ENCODE results near the gene JAM3. TPM values are rescaled to one million over a fixed set of nuclear protein-coding genes. Genes with fewer than 3 reads are reported as not detected.

Gene JAM3
- total and polyA plus RNA-seq, 2 of the 8 experiments (the other 6 are each of a cell fraction or from before 2014, with no cell fraction given) = 19.6 to 42.8 TPM

- TF ChIP-seq MAFK (IDR thresholded peaks at IDR 0.05; ENCODE audit: low read depth, low read length) = no peak
- TF ChIP-seq TAF7 (optimal IDR thresholded peaks at IDR 0.05; ENCODE audit: borderline replicate concordance, low read depth, low read length) = no peak
- no peak for TF ChIP-seq EP300 (IDR thresholded peaks at IDR 0.05; ENCODE audit: borderline replicate concordance in 1 of 2, low read depth in 2 of 2, low read length in 2 of 2)
Observed at GRCh38 chr11:134055029-134055428, 13.8 kb upstream of the JAM3 start (continued).

Data from H1 (cell line).